ENCODE results near the gene MLXIP. TPM values are rescaled to one million over a fixed set of nuclear protein-coding genes. Genes with fewer than 3 reads are reported as not detected.

Gene MLXIP
- total RNA-seq, 4 donors from 2014 or later, result 19.8 to 37.1 (median 21.4) TPM

DNA sequence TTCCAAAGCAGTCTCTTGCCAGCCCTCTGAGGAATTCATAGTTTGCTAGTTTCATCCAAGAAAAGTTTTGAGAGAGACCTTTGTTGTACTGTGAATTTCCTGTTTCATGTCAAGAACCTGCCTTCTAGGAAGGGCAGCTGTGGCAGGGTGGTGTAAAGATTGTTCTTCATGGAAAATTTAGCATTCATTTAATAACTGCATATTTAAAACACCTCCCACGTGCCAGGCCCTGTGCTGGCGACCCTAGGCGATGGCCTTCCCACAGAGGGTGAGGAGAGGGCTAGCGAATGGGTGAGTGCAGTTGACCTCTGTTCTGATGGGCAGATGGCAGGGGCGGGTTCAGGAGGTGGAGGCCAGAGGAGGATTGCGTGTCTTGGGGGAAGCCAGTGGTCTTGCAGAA is 43.2 kb downstream of the MLXIP start:
- TF ChIP-seq, protein P1, sequence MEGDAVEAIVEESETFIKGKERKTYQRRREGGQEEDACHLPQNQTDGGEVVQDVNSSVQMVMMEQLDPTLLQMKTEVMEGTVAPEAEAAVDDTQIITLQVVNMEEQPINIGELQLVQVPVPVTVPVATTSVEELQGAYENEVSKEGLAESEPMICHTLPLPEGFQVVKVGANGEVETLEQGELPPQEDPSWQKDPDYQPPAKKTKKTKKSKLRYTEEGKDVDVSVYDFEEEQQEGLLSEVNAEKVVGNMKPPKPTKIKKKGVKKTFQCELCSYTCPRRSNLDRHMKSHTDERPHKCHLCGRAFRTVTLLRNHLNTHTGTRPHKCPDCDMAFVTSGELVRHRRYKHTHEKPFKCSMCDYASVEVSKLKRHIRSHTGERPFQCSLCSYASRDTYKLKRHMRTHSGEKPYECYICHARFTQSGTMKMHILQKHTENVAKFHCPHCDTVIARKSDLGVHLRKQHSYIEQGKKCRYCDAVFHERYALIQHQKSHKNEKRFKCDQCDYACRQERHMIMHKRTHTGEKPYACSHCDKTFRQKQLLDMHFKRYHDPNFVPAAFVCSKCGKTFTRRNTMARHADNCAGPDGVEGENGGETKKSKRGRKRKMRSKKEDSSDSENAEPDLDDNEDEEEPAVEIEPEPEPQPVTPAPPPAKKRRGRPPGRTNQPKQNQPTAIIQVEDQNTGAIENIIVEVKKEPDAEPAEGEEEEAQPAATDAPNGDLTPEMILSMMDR (IDR thresholded peaks at IDR 0.05; ENCODE audit: low read depth), result no peak

DNA sequence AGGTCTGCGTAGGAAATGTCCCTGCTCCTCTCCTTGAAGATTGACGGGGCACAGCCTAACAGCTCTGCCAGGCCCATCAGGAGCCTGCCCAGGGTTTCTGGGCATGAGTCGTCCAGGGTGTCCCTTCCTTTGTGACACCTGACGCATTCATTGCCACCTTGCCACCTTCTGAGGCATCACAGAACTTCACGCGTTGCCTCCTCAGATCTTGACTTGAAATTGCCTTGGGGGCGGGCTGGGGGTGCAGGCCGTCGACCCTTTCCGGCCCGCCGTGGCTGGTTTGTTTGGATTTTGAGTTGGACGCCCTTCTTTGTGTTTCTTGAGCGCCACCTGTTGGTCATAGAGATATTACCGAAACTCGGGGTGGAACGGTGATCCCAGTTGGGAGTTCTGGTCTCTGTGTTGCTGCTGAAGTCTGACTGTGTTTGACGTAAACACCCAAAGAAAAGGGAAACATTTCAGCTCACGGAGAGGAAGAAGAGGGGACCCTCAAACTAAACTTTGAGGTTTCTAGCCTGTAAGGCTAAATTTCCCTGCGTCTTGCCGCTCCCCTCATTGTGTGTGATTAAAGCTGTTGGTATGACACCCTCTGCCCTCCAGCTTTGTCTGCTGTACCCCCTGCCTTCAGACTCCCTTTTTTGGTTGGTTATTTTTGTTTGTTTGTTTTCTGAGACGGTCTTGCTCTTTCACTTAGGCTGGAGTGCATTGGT is 44.6 kb downstream of the MLXIP start:
- TF ChIP-seq, protein P1 (IDR thresholded peaks at IDR 0.05; ENCODE audit: low read depth), result no peak

DNA sequence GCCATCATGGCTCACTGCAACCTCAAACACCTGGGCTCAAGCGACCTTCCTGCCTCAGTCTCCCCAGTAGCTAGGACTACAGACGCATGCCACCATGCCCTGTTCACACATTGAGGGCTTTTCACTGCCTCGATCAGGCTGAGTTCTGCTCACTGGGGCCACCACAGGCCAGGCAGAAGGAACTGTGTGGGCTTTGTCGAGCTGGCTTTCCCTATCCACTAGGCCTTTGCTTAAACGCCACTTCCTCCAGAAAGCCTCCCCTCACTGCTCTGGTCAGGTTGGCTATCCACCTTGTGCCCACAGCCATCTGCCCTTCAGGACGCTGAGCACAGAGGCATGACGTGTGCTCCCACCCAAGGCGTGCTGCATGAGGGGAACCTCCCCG is 45.2 kb downstream of the MLXIP start:
- TF ChIP-seq, protein P1 (IDR thresholded peaks at IDR 0.05; ENCODE audit: low read depth), result no peak

DNA sequence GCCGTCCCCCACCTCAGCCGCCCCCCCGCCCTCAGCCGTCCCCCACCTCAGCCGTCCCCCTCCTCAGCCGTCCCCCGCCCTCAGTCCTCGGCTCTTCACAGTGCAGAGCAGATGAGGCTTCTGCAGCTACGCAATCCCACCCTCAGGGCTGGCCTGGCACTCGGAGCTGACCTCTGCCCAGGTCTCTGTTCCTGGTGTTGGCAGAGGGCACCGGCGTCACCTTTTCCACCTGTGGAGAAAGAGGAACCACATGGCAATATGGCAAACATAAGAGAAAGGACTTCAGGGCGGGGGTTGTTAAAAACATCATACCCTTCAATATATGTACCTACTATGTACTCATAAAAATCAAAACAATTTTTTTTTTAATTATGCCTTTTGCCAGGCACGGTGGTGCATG is 45.8 kb downstream of the MLXIP start:
- TF ChIP-seq, protein P1 (IDR thresholded peaks at IDR 0.05; ENCODE audit: low read depth), result no peak

DNA sequence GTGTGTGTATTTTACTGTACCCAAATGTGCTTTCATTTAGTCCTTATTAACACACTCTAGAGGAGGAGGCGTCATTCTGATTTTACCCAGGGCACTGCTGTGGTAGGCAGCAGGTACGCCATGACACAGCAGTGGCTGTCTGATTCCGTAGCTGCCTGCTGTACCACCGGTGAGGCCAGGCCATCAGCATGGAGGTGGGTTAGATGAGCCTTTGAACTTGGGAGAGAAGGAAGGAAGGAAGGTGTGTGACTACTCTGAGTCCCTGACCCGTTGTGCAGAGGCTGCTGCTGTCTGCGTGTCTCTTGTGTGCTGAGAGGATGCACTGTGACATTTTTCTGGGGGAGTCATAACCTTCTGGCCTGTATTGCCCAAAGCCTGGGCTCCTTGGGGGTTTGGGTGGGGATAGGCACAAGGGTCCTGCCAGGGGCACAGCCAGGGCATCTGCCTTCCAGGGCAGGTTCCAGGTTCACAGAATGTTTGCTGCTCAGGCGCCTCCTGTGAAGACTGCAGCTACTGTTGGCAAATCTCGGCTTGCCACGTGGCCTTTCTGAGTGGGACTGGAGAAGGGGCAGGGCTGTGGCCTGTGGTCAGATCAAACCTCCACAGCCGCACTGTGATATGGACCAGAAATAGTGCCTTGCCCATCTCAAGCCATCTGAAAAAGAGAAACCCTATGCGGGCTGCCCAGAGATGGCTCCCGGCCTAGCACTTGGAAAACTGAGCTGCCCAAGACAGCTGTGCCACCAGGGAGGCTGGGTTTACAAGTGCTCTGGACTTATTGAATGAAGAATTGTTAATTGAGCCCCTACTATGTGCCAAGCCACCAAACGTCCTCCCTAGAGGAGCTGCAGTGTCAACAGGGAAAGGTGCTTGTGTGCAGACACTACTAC is 47.1 kb downstream of the MLXIP start:
- TF ChIP-seq, protein P1 (IDR thresholded peaks at IDR 0.05; ENCODE audit: low read depth), result no peak

DNA sequence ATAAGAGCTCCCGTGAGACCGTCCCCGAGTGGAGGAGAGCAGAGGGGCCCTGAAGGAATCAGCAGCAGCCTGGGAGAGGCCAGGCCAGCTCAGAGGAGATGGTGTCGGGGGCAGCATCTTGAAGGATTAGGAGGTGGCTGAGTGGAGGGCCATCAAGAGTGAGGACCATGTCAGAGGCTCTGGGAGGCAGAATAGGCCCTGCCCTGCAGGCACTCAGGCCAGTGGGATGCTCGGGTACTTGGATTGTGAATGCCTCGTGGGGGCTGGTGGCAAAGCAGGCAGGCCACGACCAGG is 47.7 kb downstream of the MLXIP start:
- TF ChIP-seq, protein P1 (IDR thresholded peaks at IDR 0.05; ENCODE audit: low read depth), result no peak
